ENCODE data around the gene ZNF385D.

The ZNF385D gene

GRCh38 chr3:21668012-21668411 lies 83.0 kb downstream of the ZNF385D start:
- DNase-seq: no peak

- no peak for DNase-seq
These were observed 85.4 kb downstream of the ZNF385D start for GRCh38 chr3:21665444-21666100.

GRCh38 chr3:21664996-21665395 lies 86.0 kb downstream of the ZNF385D start:
- DNase-seq: no peak

GRCh38 chr3:21662403-21662802 lies 88.6 kb downstream of the ZNF385D start:
- no peak for DNase-seq

GRCh38 chr3:21654662-21655061 lies 96.3 kb downstream of the ZNF385D start:
- no peak for DNase-seq

GRCh38 chr3:21654241-21654640 lies 96.8 kb downstream of the ZNF385D start:
- no peak for DNase-seq

- DNase-seq: no peak
These were observed 101.5 kb downstream of the ZNF385D start for GRCh38 chr3:21649519-21649918.

- DNase-seq: no peak
These were observed 103.0 kb downstream of the ZNF385D start for GRCh38 chr3:21647961-21648360.

GRCh38 chr3:21645121-21645897 lies 105.7 kb downstream of the ZNF385D start:
- DNase-seq: no peak

GRCh38 chr3:21644268-21644667 lies 106.7 kb downstream of the ZNF385D start:
- DNase-seq: no peak

- no peak for DNase-seq
These were observed 107.3 kb downstream of the ZNF385D start for GRCh38 chr3:21643752-21644151.

- no peak for DNase-seq
These were observed 108.6 kb downstream of the ZNF385D start for GRCh38 chr3:21642433-21642832.

- no peak for DNase-seq
These were observed 109.1 kb downstream of the ZNF385D start for GRCh38 chr3:21641959-21642358.

- DNase-seq: no peak
These were observed 112.5 kb downstream of the ZNF385D start for GRCh38 chr3:21638488-21638887.

GRCh38 chr3:21634112-21634511 lies 116.9 kb downstream of the ZNF385D start:
- DNase-seq: no peak

GRCh38 chr3:21624524-21624923 lies 126.5 kb downstream of the ZNF385D start:
- no peak for DNase-seq

- no peak for DNase-seq
These were observed 129.8 kb downstream of the ZNF385D start for GRCh38 chr3:21621181-21621651.

- no peak for DNase-seq
These were observed 130.4 kb downstream of the ZNF385D start for GRCh38 chr3:21620511-21621155.

GRCh38 chr3:21618695-21619094 lies 132.3 kb downstream of the ZNF385D start:
- no peak for DNase-seq

- no peak for DNase-seq
These were observed 137.5 kb downstream of the ZNF385D start for GRCh38 chr3:21613372-21614070.

- DNase-seq: no peak
These were observed 149.8 kb downstream of the ZNF385D start for GRCh38 chr3:21601178-21601577.

- no peak for DNase-seq
These were observed 151.1 kb downstream of the ZNF385D start for GRCh38 chr3:21599890-21600289.

- DNase-seq: no peak
These were observed 158.2 kb downstream of the ZNF385D start for GRCh38 chr3:21592828-21593227.

Data from NCI-H1092 (cell line).